ENCODE data around the gene KIAA0319L.
A peak's percentile ranks its signal among the peaks of the same experiment; 100 is the strongest.

The KIAA0319L gene

GRCh38 chr1:35591211-35591610 lies 34.0 kb upstream of the KIAA0319L start:
- H3K18ac ChIP-seq (ENCODE audit: low read depth in 1 of 2, low read length in 2 of 2): no peak overlapping the region
- no peak overlapping the region for H2BK12ac ChIP-seq (ENCODE audit: low read length in 2 of 2)
- no peak overlapping the region for H3K4me2 ChIP-seq (ENCODE audit: low read length, poor library complexity, severe bottlenecking)
- H3K36me3 ChIP-seq (ENCODE audit: control insufficient read depth in 1 of 2, insufficient read depth in 2 of 2, low read depth in 1 of 2, low read length in 2 of 2): peaks cover 12 to 25% of the 10 kb centered on the region in 2 experiments
- H3K27me3 ChIP-seq (ENCODE audit: control insufficient read depth in 1 of 2, insufficient read depth in 1 of 2, low read length in 2 of 2): no peaks in the 10 kb centered on the region
- no peak overlapping the region for H4K8ac ChIP-seq (ENCODE audit: low read length)
- no peaks in the 10 kb centered on the region for H3K4me1 ChIP-seq (ENCODE audit: control insufficient read depth, insufficient read depth, low read depth, low read length)
- no peak overlapping the region for H3K14ac ChIP-seq (ENCODE audit: low read length in 2 of 2)
- H3K4ac ChIP-seq (ENCODE audit: low read depth in 1 of 2, low read length in 2 of 2): no peak overlapping the region
- H3K9me3 ChIP-seq (ENCODE audit: control insufficient read depth, low read length): no peaks in the 10 kb centered on the region
- H2AFZ ChIP-seq (ENCODE audit: low read depth, low read length): no peak overlapping the region
- H4K91ac ChIP-seq (ENCODE audit: low read length): peak overlapping the region; percentile 52
- DNase-seq: no peak
- no peak overlapping the region for H2BK5ac ChIP-seq (ENCODE audit: low read depth, low read length, poor library complexity, severe bottlenecking)
- no peak overlapping the region for H3K4me3 ChIP-seq (ENCODE audit: insufficient read depth in 1 of 2, low read depth in 1 of 2, low read length in 2 of 2)
- H2AK5ac ChIP-seq (ENCODE audit: low read length, severe bottlenecking): no peak overlapping the region
- no peak overlapping the region for H2BK120ac ChIP-seq (ENCODE audit: low read depth, low read length)
- H3K23ac ChIP-seq (ENCODE audit: low read length in 2 of 2): no peak overlapping the region
- 98% methylated on average over 8 of the region's 8 CpGs for WGBS
- no peak overlapping the region for H2BK15ac ChIP-seq (ENCODE audit: low read depth, poor library complexity, severe bottlenecking)
- H3K27ac ChIP-seq (ENCODE audit: low read length, poor library complexity, severe bottlenecking): no peak overlapping the region
- no peak overlapping the region for H3K9ac ChIP-seq (ENCODE audit: low read length)
- no peaks in the 10 kb centered on the region for H3K79me1 ChIP-seq (replicated peaks; ENCODE audit: low read length, poor library complexity, severe bottlenecking)

DNA sequence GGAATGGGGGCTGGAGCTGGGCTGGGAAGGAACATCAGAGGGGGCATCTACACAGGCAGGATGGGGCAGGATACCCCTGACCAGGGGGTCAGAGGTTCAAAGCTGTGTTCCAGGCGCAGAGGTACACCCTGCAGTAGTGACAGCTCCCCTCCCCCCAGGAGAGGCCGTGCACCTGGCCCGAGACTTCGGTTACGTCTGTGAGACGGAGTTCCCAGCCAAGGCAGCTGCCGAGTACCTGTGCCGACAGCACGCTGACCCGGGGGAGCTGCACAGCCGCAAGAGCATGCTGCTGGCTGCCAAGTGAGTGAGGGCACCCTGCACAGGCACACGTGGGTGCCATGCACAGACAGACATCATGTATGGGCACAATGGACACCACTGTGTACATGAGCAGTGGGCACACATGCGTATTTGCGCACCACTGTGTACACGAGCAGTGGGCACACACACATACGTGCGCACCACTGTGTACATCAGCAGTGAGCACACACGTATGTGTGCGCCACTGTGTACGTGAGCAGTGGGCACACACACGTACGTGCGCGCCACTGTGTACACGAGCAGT lies 33.4 kb upstream of the KIAA0319L start:
- Histone ChIP-seq H4K91ac (ENCODE audit: low read length) (no peak overlapping the region), H2BK120ac (ENCODE audit: low read depth, low read length) (no peak overlapping the region), H2BK5ac (ENCODE audit: low read depth, low read length, poor library complexity, severe bottlenecking) (no peak overlapping the region), H3K27me3 (ENCODE audit: control insufficient read depth in 1 of 2, insufficient read depth in 1 of 2, low read length in 2 of 2) (no peaks in the 10 kb centered on the region), H2AK5ac (ENCODE audit: low read length, severe bottlenecking) (no peak overlapping the region), H3K4me3 (ENCODE audit: insufficient read depth in 1 of 2, low read depth in 1 of 2, low read length in 2 of 2) (no peak overlapping the region), H3K9ac (ENCODE audit: low read length) (no peak overlapping the region), H2AFZ (ENCODE audit: low read depth, low read length) (no peak overlapping the region), H3K9me3 (ENCODE audit: control insufficient read depth, low read length) (no peaks in the 10 kb centered on the region), H3K4ac (ENCODE audit: low read depth in 1 of 2, low read length in 2 of 2) (no peak overlapping the region), H3K4me2 (ENCODE audit: low read length, poor library complexity, severe bottlenecking) (no peak overlapping the region), H3K18ac (ENCODE audit: low read depth in 1 of 2, low read length in 2 of 2) (no peak overlapping the region), H3K14ac (ENCODE audit: low read length in 2 of 2) (peak overlapping the region in 1 of 2 experiments; percentile 30), H3K79me1 (replicated peaks; ENCODE audit: low read length, poor library complexity, severe bottlenecking) (no peaks in the 10 kb centered on the region), H3K4me1 (ENCODE audit: control insufficient read depth, insufficient read depth, low read depth, low read length) (no peaks in the 10 kb centered on the region), H3K23ac (ENCODE audit: low read length in 2 of 2) (no peak overlapping the region), H4K8ac (ENCODE audit: low read length) (no peak overlapping the region), H2BK12ac (ENCODE audit: low read length in 2 of 2) (no peak overlapping the region), H3K36me3 (ENCODE audit: control insufficient read depth in 1 of 2, insufficient read depth in 2 of 2, low read depth in 1 of 2, low read length in 2 of 2) (peaks cover 8 to 23% of the 10 kb centered on the region in 2 experiments), H3K27ac (ENCODE audit: low read length, poor library complexity, severe bottlenecking) (no peak overlapping the region), H2BK15ac (ENCODE audit: low read depth, poor library complexity, severe bottlenecking) (no peak overlapping the region)
- WGBS: 96% methylated on average over 25 of the region's 25 CpGs
- DNase-seq: no peak

- no peaks in the 10 kb centered on the region for H3K4me1 ChIP-seq (ENCODE audit: control insufficient read depth, insufficient read depth, low read depth, low read length)
- no peak overlapping the region for H3K18ac ChIP-seq (ENCODE audit: low read depth in 1 of 2, low read length in 2 of 2)
- H2BK15ac ChIP-seq (ENCODE audit: low read depth, poor library complexity, severe bottlenecking): peak overlapping the region; percentile 49
- no peak overlapping the region for H2AFZ ChIP-seq (ENCODE audit: low read depth, low read length)
- H3K14ac ChIP-seq (ENCODE audit: low read length in 2 of 2): no peak overlapping the region
- no peaks in the 10 kb centered on the region for H3K79me1 ChIP-seq (replicated peaks; ENCODE audit: low read length, poor library complexity, severe bottlenecking)
- no peak overlapping the region for H3K4me3 ChIP-seq (ENCODE audit: insufficient read depth in 1 of 2, low read depth in 1 of 2, low read length in 2 of 2)
- H4K8ac ChIP-seq (ENCODE audit: low read length): no peak overlapping the region
- WGBS: 98% methylated on average over 15 of the region's 15 CpGs
- H2AK5ac ChIP-seq (ENCODE audit: low read length, severe bottlenecking): no peak overlapping the region
- H3K9me3 ChIP-seq (ENCODE audit: control insufficient read depth, low read length): no peaks in the 10 kb centered on the region
- H3K4me2 ChIP-seq (ENCODE audit: low read length, poor library complexity, severe bottlenecking): no peak overlapping the region
- no peak overlapping the region for H2BK5ac ChIP-seq (ENCODE audit: low read depth, low read length, poor library complexity, severe bottlenecking)
- no peak overlapping the region for H3K9ac ChIP-seq (ENCODE audit: low read length)
- DNase-seq: no peak
- H3K27me3 ChIP-seq (ENCODE audit: control insufficient read depth in 1 of 2, insufficient read depth in 1 of 2, low read length in 2 of 2): no peaks in the 10 kb centered on the region
- no peak overlapping the region for H2BK12ac ChIP-seq (ENCODE audit: low read length in 2 of 2)
- no peak overlapping the region for H3K23ac ChIP-seq (ENCODE audit: low read length in 2 of 2)
- peak overlapping the region; percentile 74 for H4K91ac ChIP-seq (ENCODE audit: low read length)
- H3K27ac ChIP-seq (ENCODE audit: low read length, poor library complexity, severe bottlenecking): no peak overlapping the region
- no peak overlapping the region for H3K4ac ChIP-seq (ENCODE audit: low read depth in 1 of 2, low read length in 2 of 2)
- no peak overlapping the region for H2BK120ac ChIP-seq (ENCODE audit: low read depth, low read length)
- peaks cover 7 to 20% of the 10 kb centered on the region in 2 experiments for H3K36me3 ChIP-seq (ENCODE audit: control insufficient read depth in 1 of 2, insufficient read depth in 2 of 2, low read depth in 1 of 2, low read length in 2 of 2)
Observed at GRCh38 chr1:35589516-35590427, 32.6 kb upstream of the KIAA0319L start.

DNA sequence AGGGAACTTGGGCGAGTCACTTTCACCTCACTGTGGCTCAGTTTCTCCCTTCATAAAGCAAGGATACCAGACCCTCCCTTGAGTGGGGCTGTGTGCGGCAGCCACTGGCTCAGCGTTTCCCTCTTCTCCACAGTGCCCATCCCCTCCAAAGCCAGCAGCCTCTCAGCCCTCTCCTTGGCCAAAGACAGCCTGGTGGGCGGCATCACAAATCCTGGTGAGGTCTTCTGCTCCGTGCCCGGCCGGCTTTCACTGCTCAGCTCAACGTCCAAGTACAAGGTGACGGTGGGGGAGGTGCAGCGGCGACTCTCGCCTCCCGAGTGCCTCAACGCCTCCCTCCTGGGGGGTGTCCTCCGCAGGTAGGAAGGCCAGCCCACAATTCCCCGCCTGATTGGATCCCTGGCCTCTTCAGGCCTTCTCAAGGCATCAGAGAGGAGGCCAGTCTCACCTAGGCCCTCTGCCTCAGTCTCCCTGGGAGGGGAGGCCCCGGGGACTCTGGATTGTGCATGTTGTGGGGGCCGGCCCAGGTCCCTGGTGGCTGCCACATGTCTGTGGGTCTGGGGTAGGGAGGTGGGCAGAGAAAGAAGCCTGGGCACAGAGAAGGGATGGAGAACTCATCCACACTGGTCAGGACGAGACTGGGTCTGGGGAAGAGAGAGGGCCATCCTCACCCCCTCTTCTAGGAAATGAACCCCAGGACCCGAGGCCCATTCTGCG lies 31.2 kb upstream of the KIAA0319L start:
- DNase-seq: no peak
- Histone ChIP-seq H3K18ac (ENCODE audit: low read depth in 1 of 2, low read length in 2 of 2) (no peak overlapping the region), H3K27me3 (ENCODE audit: control insufficient read depth in 1 of 2, insufficient read depth in 1 of 2, low read length in 2 of 2) (no peaks in the 10 kb centered on the region), H3K14ac (ENCODE audit: low read length in 2 of 2) (no peak overlapping the region), H3K4me2 (ENCODE audit: low read length, poor library complexity, severe bottlenecking) (no peak overlapping the region), H3K36me3 (ENCODE audit: control insufficient read depth in 1 of 2, insufficient read depth in 2 of 2, low read depth in 1 of 2, low read length in 2 of 2) (peaks cover 7 to 13% of the 10 kb centered on the region in 2 experiments), H2BK15ac (ENCODE audit: low read depth, poor library complexity, severe bottlenecking) (no peak overlapping the region), H2BK5ac (ENCODE audit: low read depth, low read length, poor library complexity, severe bottlenecking) (no peak overlapping the region), H2AFZ (ENCODE audit: low read depth, low read length) (no peak overlapping the region), H4K8ac (ENCODE audit: low read length) (no peak overlapping the region), H3K23ac (ENCODE audit: low read length in 2 of 2) (no peak overlapping the region), H2BK120ac (ENCODE audit: low read depth, low read length) (no peak overlapping the region), H3K9me3 (ENCODE audit: control insufficient read depth, low read length) (no peaks in the 10 kb centered on the region), H4K91ac (ENCODE audit: low read length) (no peak overlapping the region), H2BK12ac (ENCODE audit: low read length in 2 of 2) (no peak overlapping the region), H3K4me1 (ENCODE audit: control insufficient read depth, insufficient read depth, low read depth, low read length) (no peaks in the 10 kb centered on the region), H2AK5ac (ENCODE audit: low read length, severe bottlenecking) (no peak overlapping the region), H3K4me3 (ENCODE audit: insufficient read depth in 1 of 2, low read depth in 1 of 2, low read length in 2 of 2) (no peak overlapping the region), H3K9ac (ENCODE audit: low read length) (no peak overlapping the region), H3K79me1 (replicated peaks; ENCODE audit: low read length, poor library complexity, severe bottlenecking) (no peaks in the 10 kb centered on the region), H3K4ac (ENCODE audit: low read depth in 1 of 2, low read length in 2 of 2) (no peak overlapping the region), H3K27ac (ENCODE audit: low read length, poor library complexity, severe bottlenecking) (no peak overlapping the region)
- WGBS: 79% methylated on average over 21 of the region's 21 CpGs

Measured in mesenchymal stem cell (in vitro differentiated cells and primary cell).